K562 (cell line): ENCODE data around the gene TRIM44.

Experiments used
- CEBPB ChIP-seq: fragments of 450-650 bp; IDR thresholded peaks from 2 replicates; pipeline ENCODE4 v1.6.1; 2016; ENCODE audit warnings: missing genetic modification characterization, missing compliant biosample characterization
- CTCF ChIP-seq, 3 experiments: IDR thresholded peaks in 2 of 3; conservative IDR thresholded peaks in 1 of 3; 2 replicates each; pipeline ENCODE4 v1.5.1; 2011 to 2012; ENCODE audit warnings: low read length in 3 of 3, mild to moderate bottlenecking in 3 of 3, control low read depth in 2 of 3, improper control_type of control experiment in 1 of 3, inconsistent platforms in 1 of 3, low read depth in 1 of 3, mixed read lengths in 1 of 3, moderate library complexity in 1 of 3; ENCODE audit not compliant: insufficient read depth in 2 of 3
- CUX1 ChIP-seq: fragments of 200-800 bp; sonication (Bioruptor generic); IDR thresholded peaks from 2 replicates; pipeline ENCODE4 v1.6.1; 2016; ENCODE audit warnings: missing genetic modification characterization, missing compliant biosample characterization
- IRF2 ChIP-seq: sonication (generic); formaldehyde crosslinking; IDR thresholded peaks from 2 replicates; pipeline ENCODE4 v1.8.1; 2022; ENCODE audit warnings: mild to moderate bottlenecking, missing genetic modification reagents
- NR2C2 ChIP-seq, 2 experiments: fragments of 200-800 bp in 1 of 2; sonication (Bioruptor generic) in 1 of 2; sonication (generic) in 1 of 2; formaldehyde crosslinking in 1 of 2; IDR thresholded peaks; 2 replicates each; pipeline versions ENCODE4 v1.6.1 to v1.8.0; 2016 to 2022; ENCODE audit warnings: mild to moderate bottlenecking in 1 of 2, missing compliant biosample characterization in 1 of 2, missing genetic modification characterization in 1 of 2, missing genetic modification reagents in 1 of 2
- POLR2A ChIP-seq: fragments of 450-650 bp; conservative IDR thresholded peaks from 2 replicates; pipeline ENCODE4 v1.6.1; 2016
- TARDBP ChIP-seq: fragments of 450-650 bp; IDR thresholded peaks from 2 replicates; pipeline ENCODE4 v1.6.1; 2016
- TFAP4 ChIP-seq: sonication (generic); formaldehyde crosslinking; IDR thresholded peaks from 2 replicates; pipeline ENCODE4 v1.8.0; 2022; ENCODE audit warnings: missing genetic modification reagents, mild to moderate bottlenecking, moderate library complexity, borderline replicate concordance
- ZNF143 ChIP-seq: sonication (generic); formaldehyde crosslinking; IDR thresholded peaks from 2 replicates; pipeline ENCODE4 v1.9.0; 2022; ENCODE audit warnings: mild to moderate bottlenecking, missing genetic modification reagents
- ZNF384 ChIP-seq: IDR thresholded peaks from 2 replicates; pipeline ENCODE4 v1.6.1; 2012; ENCODE audit warnings: low read depth, low read length, improper control_type of control experiment

GRCh38 chr11:35651263-35651662 lies 11.3 kb upstream of the TRIM44 start:
- TF ChIP-seq CTCF (IDR thresholded peaks at IDR 0.05 in 2 of 3, conservative IDR thresholded peaks at IDR 0.05 in 1 of 3; ENCODE audit: insufficient read depth in 2 of 3, low read depth in 1 of 3, low read length in 3 of 3) (no peak), ZNF384 (no peak), ZNF143 (CRISPR knock-in tag) (no peak), CEBPB (tag) (no peak), TARDBP (no peak), IRF2 (CRISPR knock-in tag) (no peak), NR2C2 (CRISPR knock-in tag; IDR thresholded peaks at IDR 0.05) (no peak), NR2C2 (tag; IDR thresholded peaks at IDR 0.05) (no peak), POLR2A (no peak), TFAP4 (no peak), CUX1 (CRISPR knock-in tag) (no peak)
